ENCODE data around the gene GRIN3B. TPM values are rescaled to one million over a fixed set of nuclear protein-coding genes. Genes with fewer than 3 reads are reported as not detected.

The GRIN3B gene
- total and polyA plus RNA-seq, 2 donors from 2014 or later: 0.15 to 0.44 TPM

- TF ChIP-seq CTCF (IDR thresholded peaks at IDR 0.05; ENCODE audit: borderline replicate concordance, extremely low read depth, insufficient read depth): no peak
- intact Hi-C loops (cut with DNase I): no loop called here
- no peak for FAIRE-seq
- no peaks in the 10 kb centered on the region for H3K9me3 ChIP-seq (ENCODE audit: control insufficient read depth in 2 of 3, insufficient read depth in 1 of 3, low read length in 3 of 3)
- peaks cover 2 to 7% (median 6%) of the 10 kb centered on the region in 3 donors for H3K36me3 ChIP-seq (ENCODE audit: control insufficient read depth in 2 of 3, insufficient read depth in 3 of 3, low read length in 3 of 3)
- no peak overlapping the region for H3K4me3 ChIP-seq (ENCODE audit: low read length in 3 of 3)
- H3K27ac ChIP-seq (ENCODE audit: low read depth in 2 of 2, low read length in 2 of 2): no peak overlapping the region
- DNase-seq: no peak
- no peak overlapping the region for H3K9ac ChIP-seq (ENCODE audit: low read length in 3 of 3)
- no peaks in the 10 kb centered on the region for H3K4me1 ChIP-seq (ENCODE audit: control insufficient read depth in 2 of 3, insufficient read depth in 2 of 3, low read depth in 1 of 3, low read length in 3 of 3)
- no peaks in the 10 kb centered on the region for H3K27me3 ChIP-seq (ENCODE audit: control insufficient read depth, insufficient read depth, low read length)
Observed at GRCh38 chr19:964116-964520, 36.1 kb upstream of the GRIN3B start.

- intact Hi-C loops (cut with DNase I): no loop called here
- FAIRE-seq (no peak), DNase-seq (no peak)
- peaks cover 2 to 7% (median 6%) of the 10 kb centered on the region in 3 donors for H3K36me3 ChIP-seq (ENCODE audit: control insufficient read depth in 2 of 3, insufficient read depth in 3 of 3, low read length in 3 of 3)
- no peak for TF ChIP-seq CTCF (IDR thresholded peaks at IDR 0.05; ENCODE audit: borderline replicate concordance, extremely low read depth, insufficient read depth)
- H3K4me3 ChIP-seq (ENCODE audit: low read length in 3 of 3): no peak overlapping the region
- H3K4me1 ChIP-seq (ENCODE audit: control insufficient read depth in 2 of 3, insufficient read depth in 2 of 3, low read depth in 1 of 3, low read length in 3 of 3): no peaks in the 10 kb centered on the region
- H3K9ac ChIP-seq (ENCODE audit: low read length in 3 of 3): no peak overlapping the region
- H3K27ac ChIP-seq (ENCODE audit: low read depth in 2 of 2, low read length in 2 of 2): no peak overlapping the region
- H3K27me3 ChIP-seq (ENCODE audit: control insufficient read depth, insufficient read depth, low read length): no peaks in the 10 kb centered on the region
- H3K9me3 ChIP-seq (ENCODE audit: control insufficient read depth in 2 of 3, insufficient read depth in 1 of 3, low read length in 3 of 3): no peaks in the 10 kb centered on the region
Observed at GRCh38 chr19:964761-965694, 35.2 kb upstream of the GRIN3B start.

GRCh38 chr19:966485-967088, 33.6 kb upstream of the GRIN3B start:
- Histone ChIP-seq H3K9me3 (ENCODE audit: control insufficient read depth in 2 of 3, insufficient read depth in 1 of 3, low read length in 3 of 3) (peaks cover 0 to 5% (median 0%) of the 10 kb centered on the region in 3 donors), H3K4me3 (ENCODE audit: low read length in 3 of 3) (no peak overlapping the region), H3K4me1 (ENCODE audit: control insufficient read depth in 2 of 3, insufficient read depth in 2 of 3, low read depth in 1 of 3, low read length in 3 of 3) (no peaks in the 10 kb centered on the region), H3K36me3 (ENCODE audit: control insufficient read depth in 2 of 3, insufficient read depth in 3 of 3, low read length in 3 of 3) (peaks cover 6 to 11% (median 10%) of the 10 kb centered on the region in 3 donors), H3K27ac (ENCODE audit: low read depth in 2 of 2, low read length in 2 of 2) (no peak overlapping the region), H3K27me3 (ENCODE audit: control insufficient read depth, insufficient read depth, low read length) (no peaks in the 10 kb centered on the region), H3K9ac (ENCODE audit: low read length in 3 of 3) (no peak overlapping the region)
- no peak for FAIRE-seq
- DNase-seq: no peak
- TF ChIP-seq CTCF (IDR thresholded peaks at IDR 0.05; ENCODE audit: borderline replicate concordance, extremely low read depth, insufficient read depth): no peak
- intact Hi-C loops (cut with DNase I): no loop called here
